HepG2 (cell line): Measurements from ENCODE around the gene ATP8B2.

Experiments
- ASH2L ChIP-seq: fragments of 300-600, 200-600 bp; sonication (generic); IDR thresholded peaks from 2 replicates; pipeline ENCODE4 v1.7.0; 2017; ENCODE audit warnings: low read depth, mild to moderate bottlenecking, moderate library complexity, mixed read lengths, low read length; ENCODE audit not compliant: insufficient read length
- ELF4 ChIP-seq: sonication (generic); formaldehyde crosslinking; IDR thresholded peaks from 2 replicates; pipeline ENCODE4 v1.5.0; 2020; ENCODE audit warnings: missing genetic modification reagents, mild to moderate bottlenecking, moderate library complexity, borderline replicate concordance
- NFRKB ChIP-seq: fragments of 450-650 bp; IDR thresholded peaks from 2 replicates; pipeline ENCODE4 v1.6.1; 2017
- NONO ChIP-seq, 2 experiments: fragments of 450-650 bp in 1 of 2; sonication (generic) in 1 of 2; formaldehyde crosslinking in 1 of 2; IDR thresholded peaks in 1 of 2; conservative IDR thresholded peaks in 1 of 2; 2 replicates each; pipeline versions ENCODE4 v1.6.1 to v1.8.0; 2017 to 2022; ENCODE audit warnings: mild to moderate bottlenecking in 1 of 2, missing genetic modification reagents in 1 of 2, moderate library complexity in 1 of 2
- POLR2A ChIP-seq, 2 experiments: IDR thresholded peaks; 2 replicates each; pipeline ENCODE4 v1.6.1; 2011; ENCODE audit warnings: low read depth in 2 of 2, low read length in 2 of 2, mild to moderate bottlenecking in 1 of 2, moderate library complexity in 1 of 2; ENCODE audit not compliant: insufficient read depth in 1 of 2
- TAF15 ChIP-seq: fragments of 200-400 bp; formaldehyde crosslinking; IDR thresholded peaks from one replicate; pipeline ENCODE4 v1.6.1; 2018; ENCODE audit warnings: mild to moderate bottlenecking, low read depth, low read length; ENCODE audit not compliant: poor library complexity, severe bottlenecking
- TRIM24 ChIP-seq: sonication (generic); formaldehyde crosslinking; IDR thresholded peaks from 2 replicates; pipeline ENCODE4 v1.8.0; 2022; ENCODE audit warnings: mild to moderate bottlenecking, missing genetic modification reagents
- ZIK1 ChIP-seq: sonication (generic); formaldehyde crosslinking; IDR thresholded peaks from 2 replicates; pipeline ENCODE4 v1.5.0; 2020; ENCODE audit warnings: mild to moderate bottlenecking, low read depth, missing genetic modification reagents, borderline replicate concordance
- ZNF282 ChIP-seq: fragments of 450-650 bp; IDR thresholded peaks from 2 replicates; pipeline ENCODE4 v1.6.1; 2018; ENCODE audit not compliant: partially characterized antibody
- TF ChIP-seq, protein P1 (sequence below): sonication (generic); formaldehyde crosslinking; conservative IDR thresholded peaks from 2 replicates; pipeline ENCODE4 v1.5.0; 2020; ENCODE audit warnings: missing genetic modification reagents
- TF ChIP-seq, protein P2 (sequence below): sonication (generic); formaldehyde crosslinking; IDR thresholded peaks from 2 replicates; pipeline ENCODE4 v1.5.0; 2020; ENCODE audit warnings: mild to moderate bottlenecking, missing genetic modification reagents, moderate library complexity
- TF ChIP-seq, protein P3 (sequence below): IDR thresholded peaks from 2 replicates; pipeline ENCODE4 v1.6.1; 2016; ENCODE audit warnings: low read depth, missing genetic modification reagents, missing compliant biosample characterization
- TF ChIP-seq, protein P4 (sequence below): sonication (generic); formaldehyde crosslinking; IDR thresholded peaks from 2 replicates; pipeline ENCODE4 v1.4.0; 2020; ENCODE audit warnings: missing genetic modification reagents

DNA sequence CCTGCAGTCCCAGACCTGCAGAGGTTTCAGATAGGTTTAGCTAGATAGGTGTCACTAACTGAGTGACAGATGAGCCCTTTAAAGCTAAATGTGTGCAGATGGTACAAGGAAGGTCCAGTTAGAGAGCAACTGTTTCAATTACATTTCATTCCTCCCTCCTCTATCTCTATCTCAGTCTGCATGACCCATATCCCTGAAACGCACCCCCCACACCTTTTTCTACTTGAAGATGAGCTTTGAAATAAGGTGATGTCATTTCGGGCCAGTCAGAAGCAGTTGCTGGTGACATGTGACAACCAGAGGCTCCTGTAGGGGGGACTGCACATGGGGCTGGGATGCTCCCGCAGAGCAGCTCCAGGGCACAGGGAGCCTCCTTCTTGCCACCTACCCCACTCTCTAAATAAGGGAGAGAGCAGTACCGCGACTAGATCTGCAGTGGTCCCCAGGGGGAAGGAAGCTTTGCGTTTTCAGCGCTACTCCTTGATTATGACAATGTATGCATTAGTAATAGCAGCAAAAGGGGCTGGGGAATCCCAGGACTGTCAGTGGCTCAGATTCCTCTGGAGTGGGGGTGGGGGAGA lies 4.3 kb downstream of the ATP8B2 start:
- TF ChIP-seq, protein P1, sequence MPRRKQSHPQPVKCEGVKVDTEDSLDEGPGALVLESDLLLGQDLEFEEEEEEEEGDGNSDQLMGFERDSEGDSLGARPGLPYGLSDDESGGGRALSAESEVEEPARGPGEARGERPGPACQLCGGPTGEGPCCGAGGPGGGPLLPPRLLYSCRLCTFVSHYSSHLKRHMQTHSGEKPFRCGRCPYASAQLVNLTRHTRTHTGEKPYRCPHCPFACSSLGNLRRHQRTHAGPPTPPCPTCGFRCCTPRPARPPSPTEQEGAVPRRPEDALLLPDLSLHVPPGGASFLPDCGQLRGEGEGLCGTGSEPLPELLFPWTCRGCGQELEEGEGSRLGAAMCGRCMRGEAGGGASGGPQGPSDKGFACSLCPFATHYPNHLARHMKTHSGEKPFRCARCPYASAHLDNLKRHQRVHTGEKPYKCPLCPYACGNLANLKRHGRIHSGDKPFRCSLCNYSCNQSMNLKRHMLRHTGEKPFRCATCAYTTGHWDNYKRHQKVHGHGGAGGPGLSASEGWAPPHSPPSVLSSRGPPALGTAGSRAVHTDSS (CRISPR knock-in tag): no peak
- TF ChIP-seq POLR2A (IDR thresholded peaks at IDR 0.05; ENCODE audit: insufficient read depth in 1 of 2, low read depth in 2 of 2, low read length in 2 of 2) (no peak), ZNF282 (no peak), ELF4 (CRISPR knock-in tag) (no peak), NFRKB (no peak), ZIK1 (no peak), NONO (IDR thresholded peaks at IDR 0.05) (no peak), NONO (CRISPR knock-in tag; conservative IDR thresholded peaks at IDR 0.05) (no peak), TRIM24 (no peak), TAF15 (no peak), ASH2L (no peak)
- TF ChIP-seq, protein P2, sequence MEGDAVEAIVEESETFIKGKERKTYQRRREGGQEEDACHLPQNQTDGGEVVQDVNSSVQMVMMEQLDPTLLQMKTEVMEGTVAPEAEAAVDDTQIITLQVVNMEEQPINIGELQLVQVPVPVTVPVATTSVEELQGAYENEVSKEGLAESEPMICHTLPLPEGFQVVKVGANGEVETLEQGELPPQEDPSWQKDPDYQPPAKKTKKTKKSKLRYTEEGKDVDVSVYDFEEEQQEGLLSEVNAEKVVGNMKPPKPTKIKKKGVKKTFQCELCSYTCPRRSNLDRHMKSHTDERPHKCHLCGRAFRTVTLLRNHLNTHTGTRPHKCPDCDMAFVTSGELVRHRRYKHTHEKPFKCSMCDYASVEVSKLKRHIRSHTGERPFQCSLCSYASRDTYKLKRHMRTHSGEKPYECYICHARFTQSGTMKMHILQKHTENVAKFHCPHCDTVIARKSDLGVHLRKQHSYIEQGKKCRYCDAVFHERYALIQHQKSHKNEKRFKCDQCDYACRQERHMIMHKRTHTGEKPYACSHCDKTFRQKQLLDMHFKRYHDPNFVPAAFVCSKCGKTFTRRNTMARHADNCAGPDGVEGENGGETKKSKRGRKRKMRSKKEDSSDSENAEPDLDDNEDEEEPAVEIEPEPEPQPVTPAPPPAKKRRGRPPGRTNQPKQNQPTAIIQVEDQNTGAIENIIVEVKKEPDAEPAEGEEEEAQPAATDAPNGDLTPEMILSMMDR (CRISPR knock-in tag): no peak
- TF ChIP-seq, protein P3, sequence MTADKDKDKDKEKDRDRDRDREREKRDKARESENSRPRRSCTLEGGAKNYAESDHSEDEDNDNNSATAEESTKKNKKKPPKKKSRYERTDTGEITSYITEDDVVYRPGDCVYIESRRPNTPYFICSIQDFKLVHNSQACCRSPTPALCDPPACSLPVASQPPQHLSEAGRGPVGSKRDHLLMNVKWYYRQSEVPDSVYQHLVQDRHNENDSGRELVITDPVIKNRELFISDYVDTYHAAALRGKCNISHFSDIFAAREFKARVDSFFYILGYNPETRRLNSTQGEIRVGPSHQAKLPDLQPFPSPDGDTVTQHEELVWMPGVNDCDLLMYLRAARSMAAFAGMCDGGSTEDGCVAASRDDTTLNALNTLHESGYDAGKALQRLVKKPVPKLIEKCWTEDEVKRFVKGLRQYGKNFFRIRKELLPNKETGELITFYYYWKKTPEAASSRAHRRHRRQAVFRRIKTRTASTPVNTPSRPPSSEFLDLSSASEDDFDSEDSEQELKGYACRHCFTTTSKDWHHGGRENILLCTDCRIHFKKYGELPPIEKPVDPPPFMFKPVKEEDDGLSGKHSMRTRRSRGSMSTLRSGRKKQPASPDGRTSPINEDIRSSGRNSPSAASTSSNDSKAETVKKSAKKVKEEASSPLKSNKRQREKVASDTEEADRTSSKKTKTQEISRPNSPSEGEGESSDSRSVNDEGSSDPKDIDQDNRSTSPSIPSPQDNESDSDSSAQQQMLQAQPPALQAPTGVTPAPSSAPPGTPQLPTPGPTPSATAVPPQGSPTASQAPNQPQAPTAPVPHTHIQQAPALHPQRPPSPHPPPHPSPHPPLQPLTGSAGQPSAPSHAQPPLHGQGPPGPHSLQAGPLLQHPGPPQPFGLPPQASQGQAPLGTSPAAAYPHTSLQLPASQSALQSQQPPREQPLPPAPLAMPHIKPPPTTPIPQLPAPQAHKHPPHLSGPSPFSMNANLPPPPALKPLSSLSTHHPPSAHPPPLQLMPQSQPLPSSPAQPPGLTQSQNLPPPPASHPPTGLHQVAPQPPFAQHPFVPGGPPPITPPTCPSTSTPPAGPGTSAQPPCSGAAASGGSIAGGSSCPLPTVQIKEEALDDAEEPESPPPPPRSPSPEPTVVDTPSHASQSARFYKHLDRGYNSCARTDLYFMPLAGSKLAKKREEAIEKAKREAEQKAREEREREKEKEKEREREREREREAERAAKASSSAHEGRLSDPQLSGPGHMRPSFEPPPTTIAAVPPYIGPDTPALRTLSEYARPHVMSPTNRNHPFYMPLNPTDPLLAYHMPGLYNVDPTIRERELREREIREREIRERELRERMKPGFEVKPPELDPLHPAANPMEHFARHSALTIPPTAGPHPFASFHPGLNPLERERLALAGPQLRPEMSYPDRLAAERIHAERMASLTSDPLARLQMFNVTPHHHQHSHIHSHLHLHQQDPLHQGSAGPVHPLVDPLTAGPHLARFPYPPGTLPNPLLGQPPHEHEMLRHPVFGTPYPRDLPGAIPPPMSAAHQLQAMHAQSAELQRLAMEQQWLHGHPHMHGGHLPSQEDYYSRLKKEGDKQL: no peak
- TF ChIP-seq, protein P4, sequence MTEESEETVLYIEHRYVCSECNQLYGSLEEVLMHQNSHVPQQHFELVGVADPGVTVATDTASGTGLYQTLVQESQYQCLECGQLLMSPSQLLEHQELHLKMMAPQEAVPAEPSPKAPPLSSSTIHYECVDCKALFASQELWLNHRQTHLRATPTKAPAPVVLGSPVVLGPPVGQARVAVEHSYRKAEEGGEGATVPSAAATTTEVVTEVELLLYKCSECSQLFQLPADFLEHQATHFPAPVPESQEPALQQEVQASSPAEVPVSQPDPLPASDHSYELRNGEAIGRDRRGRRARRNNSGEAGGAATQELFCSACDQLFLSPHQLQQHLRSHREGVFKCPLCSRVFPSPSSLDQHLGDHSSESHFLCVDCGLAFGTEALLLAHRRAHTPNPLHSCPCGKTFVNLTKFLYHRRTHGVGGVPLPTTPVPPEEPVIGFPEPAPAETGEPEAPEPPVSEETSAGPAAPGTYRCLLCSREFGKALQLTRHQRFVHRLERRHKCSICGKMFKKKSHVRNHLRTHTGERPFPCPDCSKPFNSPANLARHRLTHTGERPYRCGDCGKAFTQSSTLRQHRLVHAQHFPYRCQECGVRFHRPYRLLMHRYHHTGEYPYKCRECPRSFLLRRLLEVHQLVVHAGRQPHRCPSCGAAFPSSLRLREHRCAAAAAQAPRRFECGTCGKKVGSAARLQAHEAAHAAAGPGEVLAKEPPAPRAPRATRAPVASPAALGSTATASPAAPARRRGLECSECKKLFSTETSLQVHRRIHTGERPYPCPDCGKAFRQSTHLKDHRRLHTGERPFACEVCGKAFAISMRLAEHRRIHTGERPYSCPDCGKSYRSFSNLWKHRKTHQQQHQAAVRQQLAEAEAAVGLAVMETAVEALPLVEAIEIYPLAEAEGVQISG (CRISPR knock-in tag): no peak
